GM19438 (cell line): Measurements from ENCODE around the gene CD14.
"Not testable (repeated sequence)": the region's sequence is repeated elsewhere in the genome, so short reads cannot be mapped to it uniquely, and the experiment has no call there.

Experiments used
- ATAC-seq: cut with Tn5 transposase; IDR thresholded peaks from one replicate; pipeline ENCODE4 v1.9.1; 2021; ENCODE audit warnings: low read depth; ENCODE audit not compliant: unreplicated experiment

Gene CD14

GRCh38 chr5:140635291-140636257, 2.6 kb upstream of the CD14 start:
- no peak for ATAC-seq

DNA sequence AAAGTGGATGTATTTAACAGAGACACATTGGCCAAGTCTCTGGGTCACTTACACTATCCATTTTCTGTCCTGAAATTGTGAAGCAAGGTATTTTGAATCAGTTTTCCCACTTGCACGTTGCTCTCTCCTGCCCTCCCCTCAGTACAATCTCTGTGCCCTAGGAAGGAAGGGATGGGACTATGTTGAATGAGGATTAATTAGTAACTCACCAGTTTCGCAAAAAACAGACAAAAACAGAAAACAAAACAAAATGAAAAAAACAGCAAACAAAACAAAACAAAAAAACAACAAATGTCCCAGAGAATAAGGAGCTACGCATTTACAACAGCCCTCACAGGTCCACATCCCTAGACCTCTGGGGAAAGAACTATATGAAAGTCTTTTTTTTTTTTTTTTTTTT, 1.1 kb upstream of the CD14 start:
- ATAC-seq, result no peak

DNA sequence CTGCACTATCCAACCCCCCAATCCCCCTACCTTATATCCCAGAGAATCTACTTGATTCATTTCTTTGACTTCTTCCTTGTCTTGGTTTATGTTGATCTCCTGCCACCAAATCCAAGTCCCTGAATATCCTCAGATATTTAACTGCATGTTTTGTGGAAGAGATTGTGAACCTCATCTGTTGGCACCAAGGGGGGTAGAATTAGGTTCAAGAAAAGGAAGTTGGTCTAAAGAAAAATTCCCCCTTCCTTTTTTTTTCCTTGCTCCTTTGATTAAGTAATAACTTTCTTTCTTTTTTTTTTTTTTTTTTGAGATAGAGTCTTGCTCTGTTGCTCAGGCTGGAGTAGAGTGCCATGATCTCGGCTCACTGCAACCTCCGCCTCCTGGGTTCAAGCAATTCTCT, 526 bp upstream of the CD14 start:
- ATAC-seq, result no peak

DNA sequence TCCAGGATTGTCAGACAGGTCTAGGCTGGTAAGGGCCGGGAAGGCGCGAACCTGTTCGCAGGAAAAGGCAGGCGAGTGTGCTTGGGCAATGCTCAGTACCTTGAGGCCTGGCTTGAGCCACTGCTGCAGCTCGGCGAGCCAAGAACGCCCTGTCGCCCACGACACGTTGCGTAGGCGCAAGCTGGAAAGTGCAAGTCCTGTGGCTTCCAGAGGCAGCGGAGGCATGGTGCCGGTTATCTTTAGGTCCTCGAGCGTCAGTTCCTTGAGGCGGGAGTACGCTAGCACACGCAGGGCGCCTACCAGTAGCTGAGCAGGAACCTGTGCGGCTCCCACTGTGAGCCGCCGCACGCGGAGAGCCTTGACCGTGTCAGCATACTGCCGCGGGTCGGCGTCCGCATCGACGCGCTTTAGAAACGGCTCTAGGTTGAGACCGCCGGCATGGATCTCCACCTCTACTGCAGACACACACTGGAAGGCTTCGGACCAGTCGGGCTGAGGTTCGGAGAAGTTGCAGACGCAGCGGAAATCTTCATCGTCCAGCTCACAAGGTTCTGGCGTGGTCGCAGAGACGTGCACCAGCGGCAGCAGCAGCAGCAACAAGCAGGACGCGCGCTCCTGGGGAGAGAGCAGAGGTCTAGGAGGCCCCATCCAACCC, 482 bp downstream of the CD14 start:
- ATAC-seq, result peak; percentile 59

DNA sequence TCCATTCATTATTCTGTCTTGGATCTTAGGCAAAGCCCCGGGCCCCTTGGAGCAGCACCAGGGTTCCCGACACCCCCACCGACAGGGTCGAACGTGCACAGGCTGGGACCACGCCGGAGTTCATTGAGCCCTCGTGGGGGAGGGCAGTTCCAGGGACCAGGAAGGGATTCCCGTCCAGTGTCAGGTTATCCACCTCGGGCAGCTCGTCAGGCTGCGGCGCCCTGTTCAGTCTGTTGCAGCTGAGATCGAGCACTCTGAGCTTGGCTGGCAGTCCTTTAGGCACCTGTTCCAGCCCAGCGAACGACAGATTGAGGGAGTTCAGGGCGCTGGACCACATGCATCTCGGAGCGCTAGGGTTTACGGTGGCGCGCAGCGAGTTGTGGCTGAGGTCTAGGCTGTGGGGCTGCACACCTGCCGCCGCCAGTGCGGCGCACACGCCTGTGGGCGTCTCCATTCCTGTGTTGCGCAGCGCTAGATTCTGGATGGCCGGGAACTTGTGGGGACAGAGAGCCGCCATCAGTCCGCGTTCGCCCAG, 1.1 kb downstream of the CD14 start:
- peak; percentile 51 for ATAC-seq

DNA sequence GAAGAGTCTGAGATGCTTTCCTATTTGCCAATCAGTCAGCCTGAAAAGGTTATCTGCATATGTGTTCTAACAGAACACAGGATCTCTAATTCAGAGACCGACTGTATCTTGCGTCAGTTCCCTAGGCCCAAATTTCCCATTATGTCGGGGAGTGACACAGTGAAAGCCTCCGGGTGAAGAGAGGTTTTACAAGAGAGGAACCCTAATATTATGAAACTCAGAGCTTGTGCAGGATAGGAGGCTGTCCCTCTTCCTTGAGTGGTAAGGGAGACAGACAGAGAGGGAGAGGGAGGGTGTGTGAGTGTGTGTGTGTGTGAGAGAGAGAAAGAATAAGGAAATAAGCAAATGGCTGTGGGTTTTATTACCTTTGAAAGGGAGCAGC, 1.9 kb downstream of the CD14 start:
- no peak for ATAC-seq

DNA sequence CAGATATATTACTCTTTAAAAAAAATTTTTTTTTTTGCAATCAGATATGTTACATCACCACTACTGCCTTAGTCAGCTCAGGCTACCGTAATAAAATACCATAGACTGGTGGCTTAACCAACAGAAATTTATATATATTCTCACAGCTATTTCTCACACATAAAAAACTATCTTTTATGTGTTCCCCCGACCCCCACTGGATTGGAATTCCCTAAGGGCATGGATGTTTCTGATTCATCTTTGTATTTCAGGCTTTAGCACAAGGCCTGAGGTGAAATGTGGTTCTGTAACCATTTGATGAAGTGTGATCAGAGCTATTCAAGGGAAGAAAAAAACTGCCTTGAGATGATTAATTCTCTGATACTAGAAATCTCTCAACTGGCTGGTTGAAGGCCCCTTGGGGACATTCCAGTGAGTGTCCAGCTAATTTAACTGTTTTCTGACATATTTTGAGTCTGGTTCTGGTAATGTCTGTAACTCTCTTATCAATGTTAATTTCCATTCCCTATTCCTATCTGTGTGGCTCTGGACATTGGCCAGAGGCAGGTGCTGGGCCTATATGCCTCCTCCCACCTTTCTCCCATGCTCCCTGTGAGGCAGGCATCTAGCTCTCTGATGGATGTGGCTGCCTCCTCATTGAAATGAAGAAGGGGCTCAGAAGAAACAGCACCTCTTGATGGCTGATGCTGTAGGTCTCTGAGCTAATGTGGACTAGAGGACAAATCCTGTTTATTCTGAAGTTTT, 2.5 kb downstream of the CD14 start:
- ATAC-seq, result no peak

GRCh38 chr5:140628711-140629110, 4.3 kb downstream of the CD14 start:
- no peak for ATAC-seq

GRCh38 chr5:140627972-140628371, 5.0 kb downstream of the CD14 start:
- ATAC-seq, result no peak

DNA sequence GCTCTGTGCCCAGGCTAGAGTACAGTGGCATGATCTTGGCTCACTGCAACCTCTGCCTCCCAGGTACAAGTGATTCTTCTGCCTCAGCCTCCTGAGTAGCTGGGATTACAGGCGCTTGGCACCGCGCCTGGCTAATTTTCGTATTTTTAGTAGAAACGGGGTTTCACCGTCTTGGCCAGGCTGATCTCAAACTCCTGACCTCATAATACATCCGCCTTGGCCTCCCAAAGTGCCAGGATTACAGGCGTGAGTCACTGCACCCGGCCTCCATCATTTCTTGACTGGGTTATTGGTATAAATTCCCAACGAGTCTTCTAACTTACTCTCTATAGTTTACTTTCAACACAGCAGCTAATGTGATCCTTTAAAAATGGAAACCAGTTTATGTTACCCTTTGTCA, 8.1 kb downstream of the CD14 start:
- ATAC-seq, result not testable (repeated sequence)

GRCh38 chr5:140623061-140623460, 9.9 kb downstream of the CD14 start:
- ATAC-seq, result not testable (repeated sequence)

GRCh38 chr5:140622301-140622700, 10.7 kb downstream of the CD14 start:
- no peak for ATAC-seq

DNA sequence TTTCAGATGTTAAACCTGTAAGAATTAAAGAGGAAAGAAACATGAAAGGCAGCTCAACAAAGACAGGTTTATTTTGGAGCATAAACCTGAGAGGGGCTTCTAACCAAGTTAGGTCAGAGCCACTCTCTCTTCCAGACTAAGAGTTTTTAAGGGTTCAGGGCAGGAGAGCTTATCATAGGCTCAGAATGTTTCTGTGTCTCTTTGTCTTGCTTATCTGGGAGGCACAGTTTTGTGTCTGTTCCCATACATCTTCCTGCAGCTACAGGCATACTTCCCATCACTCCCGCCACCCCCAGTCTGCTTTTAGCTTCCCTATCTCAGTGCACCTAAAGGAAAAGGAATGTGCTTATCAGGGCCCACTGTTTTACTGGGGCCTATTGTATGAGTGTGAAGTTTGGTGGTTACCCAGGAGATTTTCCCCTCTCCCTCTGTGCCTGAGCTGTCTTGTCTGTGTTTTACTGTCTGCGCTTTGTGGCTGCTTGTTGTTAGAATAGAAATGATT, 21.9 kb downstream of the CD14 start:
- no peak for ATAC-seq

GRCh38 chr5:140609126-140609525, 23.8 kb downstream of the CD14 start:
- no peak for ATAC-seq

GRCh38 chr5:140608722-140609121, 24.3 kb downstream of the CD14 start:
- no peak for ATAC-seq

DNA sequence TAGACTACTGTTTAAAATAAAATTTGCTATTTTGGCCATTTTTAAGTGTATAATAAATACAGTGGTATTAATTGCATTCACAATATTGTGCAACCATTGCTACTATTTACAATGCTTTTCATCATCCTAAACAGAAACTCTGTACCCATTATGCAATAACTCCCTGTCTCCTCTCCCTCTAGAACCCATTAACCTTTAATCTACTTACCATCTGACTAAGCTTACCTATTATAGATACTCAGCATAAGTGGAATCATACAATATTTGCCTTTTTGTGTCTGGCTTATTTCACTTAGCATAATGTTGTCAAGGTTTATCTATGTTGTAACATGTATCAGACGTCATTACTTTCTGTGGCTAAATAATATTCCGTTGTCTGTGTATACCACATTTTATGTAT, 25.9 kb downstream of the CD14 start:
- no peak for ATAC-seq

DNA sequence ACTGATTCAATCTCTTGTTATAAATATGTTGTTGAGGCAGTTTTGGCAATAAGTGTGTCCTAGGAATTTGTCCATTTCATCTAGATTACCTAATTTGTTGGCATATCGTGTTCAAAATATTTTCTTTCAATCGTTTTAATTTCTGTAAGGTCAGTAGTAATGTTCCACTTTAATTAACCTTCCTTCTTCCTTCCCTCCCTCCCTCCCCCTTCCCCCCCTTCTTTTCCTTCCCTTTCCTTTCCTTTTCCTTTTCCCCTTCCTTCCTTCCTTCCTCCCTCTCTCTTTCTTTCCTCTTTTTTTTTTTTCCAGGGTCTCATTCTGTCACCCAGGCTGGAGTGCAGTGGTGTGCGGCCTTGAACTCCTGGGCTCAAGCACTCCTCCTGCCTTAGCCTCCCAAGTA, 27.1 kb downstream of the CD14 start:
- no peak for ATAC-seq

GRCh38 chr5:140603734-140604133, 29.2 kb downstream of the CD14 start:
- ATAC-seq, result no peak

DNA sequence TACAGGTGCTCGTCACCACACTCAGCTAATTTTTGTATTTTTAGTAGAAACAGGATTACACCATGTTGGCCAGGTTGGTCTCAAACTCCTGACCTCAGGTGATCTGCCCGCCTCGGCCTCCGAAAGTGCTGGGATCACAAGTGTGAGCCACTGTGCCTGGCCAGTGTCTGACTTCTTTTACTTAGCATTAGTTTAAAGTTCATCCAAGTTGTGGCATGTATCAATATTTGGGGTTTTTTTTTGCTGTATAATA, 29.6 kb downstream of the CD14 start:
- ATAC-seq, result not testable (repeated sequence)

- no peak for ATAC-seq
Measured at GRCh38 chr5:140602147-140602546, 30.8 kb downstream of the CD14 start.

DNA sequence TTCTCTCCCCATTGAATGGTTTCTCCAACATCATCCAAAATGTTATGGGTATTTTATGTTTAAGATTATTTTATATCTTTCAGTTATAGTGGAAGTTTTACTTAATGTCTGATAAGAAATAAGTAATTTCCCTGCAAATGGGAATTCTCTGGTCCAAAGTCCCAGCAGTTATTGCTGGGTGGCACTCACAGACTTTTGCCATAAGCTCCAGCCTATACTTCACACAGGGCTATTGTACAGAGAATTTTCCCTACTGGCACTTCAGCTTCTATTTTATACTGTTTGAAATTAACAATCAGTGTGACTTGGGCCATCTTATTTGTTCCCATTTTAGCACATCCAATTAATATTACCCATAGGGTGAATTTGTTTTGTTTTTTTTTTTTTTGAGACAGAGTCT, 32.9 kb downstream of the CD14 start:
- ATAC-seq, result no peak
